ENCODE results near the gene CACNA2D2. TPM values are rescaled to one million over a fixed set of nuclear protein-coding genes. Genes with fewer than 3 reads are reported as not detected.

Gene CACNA2D2
- total and polyA plus RNA-seq, 2 of the 13 experiments (the other 11 are each of a cell fraction or from before 2014, with no cell fraction given) = not detected

- TF ChIP-seq ZNF768 (CRISPR knock-in tag; IDR thresholded peaks at IDR 0.05) = peak; percentile 35; the same call in 1 of the 2 replicates
These were observed 178.9 kb downstream of the CACNA2D2 start (continued) for GRCh38 chr3:50324351-50325112.

DNA sequence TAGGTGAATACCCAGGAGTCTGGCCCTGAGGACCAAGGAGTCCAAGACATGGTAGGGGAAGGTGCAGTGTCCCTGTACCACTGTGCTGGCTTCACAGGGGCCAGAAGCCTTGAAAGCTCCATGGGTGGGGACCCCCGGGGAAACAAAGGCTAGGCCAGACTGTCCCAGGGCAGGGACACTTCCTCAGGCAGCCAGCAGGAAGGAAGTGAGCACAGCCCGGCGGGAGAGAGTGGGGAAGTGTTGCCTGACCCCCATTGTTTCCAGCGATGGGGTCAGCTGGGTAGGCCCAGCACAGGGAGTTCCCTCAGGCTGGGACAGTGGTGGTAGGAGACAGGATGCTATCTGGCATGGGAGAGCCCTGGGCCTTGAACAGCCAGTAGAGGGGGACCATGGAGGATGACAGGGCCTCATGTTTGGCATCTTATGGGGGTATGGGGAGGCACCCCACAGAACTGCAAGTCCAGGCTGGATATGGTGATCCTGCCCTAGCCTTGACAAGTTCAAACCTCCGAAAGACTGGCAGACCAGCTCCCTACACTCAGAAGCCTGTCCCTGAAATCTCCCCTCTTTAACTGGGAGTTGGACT is 179.7 kb downstream of the CACNA2D2 start:
- Histone ChIP-seq H3K79me2 (ENCODE audit: insufficient read depth, low read length) (peaks cover 35% of the 10 kb centered on the region), H2AFZ (ENCODE audit: low read length) (no peak overlapping the region), H4K20me1 (ENCODE audit: insufficient read depth, low read length) (no peaks in the 10 kb centered on the region), H3K9me3 (ENCODE audit: low read length) (no peaks in the 10 kb centered on the region), H3K9ac (ENCODE audit: insufficient read depth, low read depth, low read length) (peak overlapping the region; percentile 7; the same call in 1 of the 2 replicates), H3K36me3 (replicated peaks in 1 of 2; ENCODE audit: control insufficient read depth in 1 of 2, insufficient read depth in 2 of 2, low read length in 2 of 2) (peaks cover 3 to 21% of the 10 kb centered on the region in 2 experiments; a peak in 4 of 5 replicates), H3K27me3 (ENCODE audit: control insufficient read depth in 1 of 2, insufficient read depth in 2 of 2, low read length in 2 of 2) (no peaks in the 10 kb centered on the region; a peak in 1 of 5 replicates), H3K4me1 (ENCODE audit: insufficient read depth, low read length) (peaks cover 69% of the 10 kb centered on the region), H3K27ac (ENCODE audit: extremely low read length, insufficient read depth, low read length) (peak overlapping the region; percentile 100), H3K4me3 (replicated peaks in 1 of 3; ENCODE audit: insufficient read depth in 1 of 3, low read depth in 2 of 3, low read length in 3 of 3) (peak overlapping the region in 1 of 3 experiments; percentile 17; a peak in 1 of 6 replicates), H3K4me2 (ENCODE audit: low read depth, low read length) (peak overlapping the region; percentile 94; the same call in 1 of the 2 replicates)
- WGBS (ENCODE audit: low lambda C conversion rate) = 62% methylated on average over 3 of the region's 5 CpGs
- in situ Hi-C loops (cut with HindIII; ENCODE audit: extremely low pct_ligation_motif_present, low pct_unique_long_range_greater_than_20kb) = loop anchor here (5.0 kb wide), 1 partner anchor 61 kb away; no protein-coding TSS in a partner anchor
- no peak for TF ChIP-seq ZBTB39 (CRISPR knock-in tag; IDR thresholded peaks at IDR 0.05)
- no peak for TF ChIP-seq MLLT10 (CRISPR knock-in tag; IDR thresholded peaks at IDR 0.05)
- TF ChIP-seq, protein P1, sequence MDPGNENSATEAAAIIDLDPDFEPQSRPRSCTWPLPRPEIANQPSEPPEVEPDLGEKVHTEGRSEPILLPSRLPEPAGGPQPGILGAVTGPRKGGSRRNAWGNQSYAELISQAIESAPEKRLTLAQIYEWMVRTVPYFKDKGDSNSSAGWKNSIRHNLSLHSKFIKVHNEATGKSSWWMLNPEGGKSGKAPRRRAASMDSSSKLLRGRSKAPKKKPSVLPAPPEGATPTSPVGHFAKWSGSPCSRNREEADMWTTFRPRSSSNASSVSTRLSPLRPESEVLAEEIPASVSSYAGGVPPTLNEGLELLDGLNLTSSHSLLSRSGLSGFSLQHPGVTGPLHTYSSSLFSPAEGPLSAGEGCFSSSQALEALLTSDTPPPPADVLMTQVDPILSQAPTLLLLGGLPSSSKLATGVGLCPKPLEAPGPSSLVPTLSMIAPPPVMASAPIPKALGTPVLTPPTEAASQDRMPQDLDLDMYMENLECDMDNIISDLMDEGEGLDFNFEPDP (CRISPR knock-in tag; conservative IDR thresholded peaks at IDR 0.05) = 0 out of 2 replicates have a peak, but pooled peaks have one; percentile 54
- 0 out of 2 replicates have a peak, but pooled peaks have one; percentile 6 for TF ChIP-seq PRDM10 (CRISPR knock-in tag; IDR thresholded peaks at IDR 0.05; ENCODE audit: low read depth)
- 0 out of 2 replicates have a peak, but pooled peaks have one; percentile 6 for TF ChIP-seq ZNF274 (CRISPR knock-in tag; IDR thresholded peaks at IDR 0.05)
- 0 out of 2 replicates have a peak, but pooled peaks have one; percentile 52 for TF ChIP-seq SRY (CRISPR knock-in tag; IDR thresholded peaks at IDR 0.05)
- TF ChIP-seq SOX13 (IDR thresholded peaks at IDR 0.05) = no peak
- 0 out of 4 replicates have a peak, but pooled peaks of 1 of the 2 experiments have one; percentile 6 for TF ChIP-seq SOX13 (CRISPR knock-in tag; conservative IDR thresholded peaks at IDR 0.05 in 1 of 2, IDR thresholded peaks at IDR 0.05 in 1 of 2)
- TF ChIP-seq GABPA (IDR thresholded peaks at IDR 0.05; ENCODE audit: low read depth, low read length) = no peak
- 0 out of 2 replicates have a peak, but pooled peaks have one; percentile 10 for TF ChIP-seq GABPA (CRISPR knock-in tag; IDR thresholded peaks at IDR 0.05; ENCODE audit: low read depth)
- ChIA-PET CTCF (ENCODE audit: low intra/inter-chr PET ratio, low total read pairs) (interaction anchor here (1.1 to 1.5 kb wide), 4 partner anchors 21 to 66 kb away, joined by 4 to 14 read pairs (median 7); partner anchors contain the start of genes HYAL1 and IFRD2), POLR2A (interaction anchor here (0.7 to 13.0 kb wide), 10 partner anchors 13 to 66 kb away, joined by 3 to 222 read pairs (median 6); partner anchors contain the start of genes CYB561D2, HYAL1, HYAL3 and IFRD2)
- FAIRE-seq (no peak), ATAC-seq (no peak), DNase-seq (ENCODE audit: low spot score) (no peak)
- no TSS peak for BruUV-seq (replicated peaks)
- intact Hi-C loops (cut with micrococcal nuclease; ENCODE audit: unreplicated experiment) = loop anchor here (1.0 kb wide), 2 partner anchors 20 to 49 kb away; partner anchors contain the start of gene HYAL1

Data from HepG2 (cell line).